Measurements from ENCODE around the gene REEP6. TPM values are rescaled to one million over a fixed set of nuclear protein-coding genes. Genes with fewer than 3 reads are reported as not detected.

The REEP6 gene
- total RNA-seq, 1 experiment from 2014 or later = 10.5 TPM

DNA sequence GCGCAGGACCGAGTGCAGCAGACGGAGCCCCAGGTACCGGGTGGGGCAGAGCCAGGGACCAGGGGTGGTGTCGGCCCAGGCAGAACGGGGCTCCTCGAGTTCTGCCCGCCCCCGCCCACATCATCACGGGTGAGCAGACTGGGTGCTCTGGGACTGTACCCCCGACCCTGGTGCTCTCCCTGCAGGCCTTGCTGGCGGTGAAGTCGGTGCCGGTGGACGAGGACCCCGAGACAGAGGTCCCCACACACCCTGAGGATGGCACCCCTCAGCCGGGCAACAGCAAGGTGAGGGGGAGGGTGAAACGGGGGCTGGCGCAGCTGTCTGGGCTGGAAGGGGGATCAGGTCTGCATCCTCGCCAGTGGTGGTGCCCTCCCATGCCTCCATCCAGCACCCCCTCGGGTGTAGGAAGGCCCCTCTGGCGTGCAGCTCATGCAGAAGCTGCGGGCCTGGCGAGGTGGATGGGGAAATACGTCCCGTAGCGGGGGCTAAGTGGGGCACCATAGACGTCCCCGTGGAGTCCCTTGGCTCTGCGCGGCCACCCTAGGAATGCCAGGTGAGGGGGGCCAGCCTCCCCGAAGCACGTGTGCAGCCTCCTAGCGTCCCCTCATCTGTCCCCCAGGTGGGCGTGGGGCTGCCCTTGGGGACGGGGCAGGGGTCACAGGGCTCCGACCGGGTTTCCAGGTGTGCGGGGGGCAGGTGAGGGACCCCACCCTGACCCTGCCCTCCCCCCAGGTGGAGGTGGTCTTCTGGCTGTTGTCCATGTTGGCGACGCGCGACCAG is 34.7 kb upstream of the REEP6 start:
- H3K4me2 ChIP-seq (ENCODE audit: insufficient read depth, insufficient read length, low read length) = no peak overlapping the region
- peaks cover 7 to 27% of the 10 kb centered on the region in 2 experiments for H3K4me1 Mint-ChIP-seq
- no peak overlapping the region for H3K4ac ChIP-seq (ENCODE audit: low read depth, low read length)
- H3T11ph ChIP-seq (ENCODE audit: low read length) = no peak overlapping the region
- no peak overlapping the region for H4K8ac ChIP-seq (replicated peaks; ENCODE audit: insufficient read length, low read depth, low read length)
- H3K79me1 ChIP-seq (ENCODE audit: insufficient read depth, low read depth, low read length, poor library complexity, severe bottlenecking) = no peaks in the 10 kb centered on the region
- H3K18ac ChIP-seq (ENCODE audit: insufficient read length, low read depth, low read length) = no peak overlapping the region
- TF ChIP-seq, protein P1, sequence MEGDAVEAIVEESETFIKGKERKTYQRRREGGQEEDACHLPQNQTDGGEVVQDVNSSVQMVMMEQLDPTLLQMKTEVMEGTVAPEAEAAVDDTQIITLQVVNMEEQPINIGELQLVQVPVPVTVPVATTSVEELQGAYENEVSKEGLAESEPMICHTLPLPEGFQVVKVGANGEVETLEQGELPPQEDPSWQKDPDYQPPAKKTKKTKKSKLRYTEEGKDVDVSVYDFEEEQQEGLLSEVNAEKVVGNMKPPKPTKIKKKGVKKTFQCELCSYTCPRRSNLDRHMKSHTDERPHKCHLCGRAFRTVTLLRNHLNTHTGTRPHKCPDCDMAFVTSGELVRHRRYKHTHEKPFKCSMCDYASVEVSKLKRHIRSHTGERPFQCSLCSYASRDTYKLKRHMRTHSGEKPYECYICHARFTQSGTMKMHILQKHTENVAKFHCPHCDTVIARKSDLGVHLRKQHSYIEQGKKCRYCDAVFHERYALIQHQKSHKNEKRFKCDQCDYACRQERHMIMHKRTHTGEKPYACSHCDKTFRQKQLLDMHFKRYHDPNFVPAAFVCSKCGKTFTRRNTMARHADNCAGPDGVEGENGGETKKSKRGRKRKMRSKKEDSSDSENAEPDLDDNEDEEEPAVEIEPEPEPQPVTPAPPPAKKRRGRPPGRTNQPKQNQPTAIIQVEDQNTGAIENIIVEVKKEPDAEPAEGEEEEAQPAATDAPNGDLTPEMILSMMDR (conservative IDR thresholded peaks at IDR 0.05) = no peak
- H3K36me3 Mint-ChIP-seq (ENCODE audit: insufficient read depth in 1 of 3, low read depth in 3 of 3) = peaks cover 0 to 13% (median 5%) of the 10 kb centered on the region in 3 experiments; a peak in 2 of 7 replicates
- H2BK120ac ChIP-seq (ENCODE audit: low read depth, low read length, poor library complexity, severe bottlenecking) = no peak overlapping the region
- H3K4me1 ChIP-seq (ENCODE audit: insufficient read depth, low read length) = no peaks in the 10 kb centered on the region; the same call in 1 of the 2 replicates
- WGBS (ENCODE audit: extremely low coverage, insufficient read length, low lambda C conversion rate) = no CpG with 5 or more reads among the region's 43 CpGs
- H2AFZ ChIP-seq (ENCODE audit: low read length) = no peak overlapping the region
- H3K27me3 ChIP-seq (ENCODE audit: insufficient read depth, low read length) = no peaks in the 10 kb centered on the region; the same call in 1 of the 2 replicates
- no peak overlapping the region for H3K14ac ChIP-seq (ENCODE audit: insufficient read depth, low read length)
- no peak overlapping the region for H3K23ac ChIP-seq (ENCODE audit: insufficient read length, low read depth, low read length)
- no peak overlapping the region for H3K56ac ChIP-seq (ENCODE audit: insufficient read length, low read depth, low read length)
- H3K27ac Mint-ChIP-seq = no peak overlapping the region
- DNase-seq = no peak
- no peak overlapping the region for H4K91ac ChIP-seq (ENCODE audit: insufficient read length, low read depth, low read length)
- H2BK20ac ChIP-seq (ENCODE audit: low read depth, low read length, poor library complexity, severe bottlenecking) = no peak overlapping the region
- peaks cover 11% of the 10 kb centered on the region for H3K23me2 ChIP-seq (ENCODE audit: insufficient read length, low read depth, low read length, poor library complexity, severe bottlenecking)
- H4K20me1 ChIP-seq (ENCODE audit: control insufficient read depth, insufficient read depth, insufficient read length) = no peaks in the 10 kb centered on the region
- H2BK15ac ChIP-seq (ENCODE audit: low read depth, low read length) = no peak overlapping the region
- peaks cover 75% of the 10 kb centered on the region for H3K27me3 Mint-ChIP-seq (ENCODE audit: low read depth)
- H4K5ac ChIP-seq (ENCODE audit: insufficient read length, low read depth, low read length) = no peak overlapping the region
- no peaks in the 10 kb centered on the region for H3K9me3 ChIP-seq (ENCODE audit: control insufficient read depth, low read depth, low read length)
- no peak overlapping the region for H3K27ac ChIP-seq (ENCODE audit: insufficient read length, low read depth, low read length)
- H3K9me3 Mint-ChIP-seq = no peaks in the 10 kb centered on the region
- no peak overlapping the region for H2BK5ac ChIP-seq (ENCODE audit: insufficient read length, low read length)
- no peak overlapping the region for H2AK5ac ChIP-seq (ENCODE audit: insufficient read length, low read length)
- H3K9ac ChIP-seq (ENCODE audit: extremely low read depth, insufficient read length, low read length) = no peak overlapping the region
- H3K4me3 Mint-ChIP-seq = peak overlapping the region in 1 of 2 experiments; percentile 71; a peak in 1 of 5 replicates
- H2BK12ac ChIP-seq (ENCODE audit: insufficient read length, low read depth, low read length) = no peak overlapping the region
- H3K79me2 ChIP-seq (ENCODE audit: insufficient read depth, low read length) = no peaks in the 10 kb centered on the region
